HepG2 (cell line): ENCODE data around the gene DPEP2NB. TPM values are rescaled to one million over a fixed set of nuclear protein-coding genes. Genes with fewer than 3 reads are reported as not detected.

Source experiments
- AGO2 ChIP-seq: fragments of 200-400 bp; formaldehyde crosslinking; optimal IDR thresholded peaks from 2 replicates; pipeline ENCODE3; 2017; ENCODE audit warnings: mild to moderate bottlenecking, low read depth, low read length, moderate library complexity
- BRD4 ChIP-seq: sonication (generic); formaldehyde crosslinking; IDR thresholded peaks from 2 replicates; pipeline ENCODE4 v1.4.0; 2020; ENCODE audit warnings: missing genetic modification reagents
- CEBPG ChIP-seq: IDR thresholded peaks from 2 replicates; pipeline ENCODE4 v1.6.1; 2016
- DMAP1 ChIP-seq: IDR thresholded peaks from 2 replicates; pipeline ENCODE4 v1.6.1; 2016
- DNMT3B ChIP-seq: conservative IDR thresholded peaks from 2 replicates; pipeline ENCODE4 v1.6.1; 2016; ENCODE audit warnings: missing biosample characterization, control low read depth
- ETV5 ChIP-seq: IDR thresholded peaks from 2 replicates; pipeline ENCODE4 v1.6.1; 2018; ENCODE audit warnings: missing biosample characterization, missing genetic modification reagents, inconsistent platforms, borderline replicate concordance
- FOXM1 ChIP-seq: sonication (generic); formaldehyde crosslinking; IDR thresholded peaks from 2 replicates; pipeline ENCODE4 v1.5.0; 2020; ENCODE audit warnings: missing genetic modification reagents
- JUN ChIP-seq: sonication (generic); formaldehyde crosslinking; IDR thresholded peaks from 2 replicates; pipeline ENCODE4 v1.4.0; 2020; ENCODE audit warnings: mild to moderate bottlenecking, missing genetic modification reagents
- JUNB ChIP-seq: sonication (generic); formaldehyde crosslinking; IDR thresholded peaks from 2 replicates; pipeline ENCODE4 v1.8.0; 2022; ENCODE audit warnings: missing genetic modification reagents, mild to moderate bottlenecking, borderline replicate concordance
- KLF16 ChIP-seq, 2 experiments: sonication (generic) in 1 of 2; formaldehyde crosslinking in 1 of 2; IDR thresholded peaks; 2 replicates each; pipeline versions ENCODE4 v1.6.1 to v1.8.0; 2016 to 2023; ENCODE audit warnings: missing genetic modification reagents in 2 of 2, missing compliant biosample characterization in 1 of 2
- MAFF ChIP-seq: IDR thresholded peaks from 2 replicates; pipeline ENCODE4 v1.6.1; 2011; ENCODE audit warnings: low read depth, low read length, improper control_type of control experiment
- RAD21 ChIP-seq: fragments of 450-650 bp; formaldehyde crosslinking; IDR thresholded peaks from 2 replicates; pipeline ENCODE4 v1.5.0; 2020; ENCODE audit warnings: mild to moderate bottlenecking
- SATB2 ChIP-seq: sonication (generic); formaldehyde crosslinking; IDR thresholded peaks from 2 replicates; pipeline ENCODE4 v1.5.0; 2020; ENCODE audit warnings: missing genetic modification reagents
- THAP11 ChIP-seq: IDR thresholded peaks from 2 replicates; pipeline ENCODE4 v1.6.1; 2016; ENCODE audit warnings: missing biosample characterization, missing genetic modification reagents
- ZBTB14 ChIP-seq: sonication (generic); formaldehyde crosslinking; IDR thresholded peaks from 2 replicates; pipeline ENCODE4 v1.4.0; 2020; ENCODE audit warnings: missing genetic modification reagents
- ZNF10 ChIP-seq: sonication (generic); formaldehyde crosslinking; IDR thresholded peaks from 2 replicates; pipeline ENCODE4 v1.4.0; 2020; ENCODE audit warnings: mild to moderate bottlenecking, low read depth, missing genetic modification reagents, borderline replicate concordance
- ZNF30 ChIP-seq: sonication (generic); formaldehyde crosslinking; IDR thresholded peaks from 2 replicates; pipeline ENCODE4 v1.5.0; 2020; ENCODE audit warnings: mild to moderate bottlenecking, missing genetic modification reagents
- ZNF33A ChIP-seq: sonication (generic); formaldehyde crosslinking; IDR thresholded peaks from 2 replicates; pipeline ENCODE4 v1.5.1; 2020; ENCODE audit warnings: missing genetic modification reagents, mild to moderate bottlenecking, moderate library complexity, borderline replicate concordance
- ZNF709 ChIP-seq: sonication (generic); formaldehyde crosslinking; IDR thresholded peaks from 2 replicates; pipeline ENCODE4 v1.5.0; 2020; ENCODE audit warnings: mild to moderate bottlenecking, missing genetic modification reagents
- polyA plus RNA-seq, 8 experiments: library from polyadenylated mRNA; depleted of rRNA in 3 of 8; stranded (reverse) in 7 of 8; unstranded in 1 of 8; fragments of >200 nt; fragmentation: Illumina TruSeq in 4 of 8; extraction: Trizol in 4 of 8; gene quantifications; 2 replicates each; pipeline versions ENCODE4 v1.2.1 to v1.2.3, GENCODE V29; 2011 to 2016; ENCODE audit warnings: low read depth in 4 of 8, missing spikeins in 1 of 8, mixed read lengths in 1 of 8; ENCODE audit not compliant: insufficient read depth in 1 of 8
- total RNA-seq, 5 experiments: library from RNA; depleted of rRNA; stranded (reverse); fragments of >200 nt; fragmentation: Illumina TruSeq; extraction: Trizol; gene quantifications; 2 replicates each; pipeline ENCODE4 v1.2.3, GENCODE V29; 2016; ENCODE audit warnings: low read depth in 1 of 5
- TF ChIP-seq, protein P1 (sequence below): sonication (generic); formaldehyde crosslinking; IDR thresholded peaks from 2 replicates; pipeline ENCODE4 v1.4.0; 2020; ENCODE audit warnings: missing genetic modification reagents, borderline replicate concordance
- TF ChIP-seq, protein P2 (sequence below): IDR thresholded peaks from 2 replicates; pipeline ENCODE4 v1.6.1; 2016; ENCODE audit warnings: mild to moderate bottlenecking
- TF ChIP-seq, protein P3 (sequence below): sonication (generic); formaldehyde crosslinking; IDR thresholded peaks from 2 replicates; pipeline ENCODE4 v1.8.0; 2022; ENCODE audit warnings: mild to moderate bottlenecking, missing genetic modification reagents, moderate library complexity
- TF ChIP-seq, protein P4 (sequence below): sonication (generic); formaldehyde crosslinking; IDR thresholded peaks from 2 replicates; pipeline ENCODE4 v1.5.1; 2020; ENCODE audit warnings: missing genetic modification reagents, mild to moderate bottlenecking, borderline replicate concordance

The DPEP2NB gene
- total and polyA plus RNA-seq, 2 of the 13 experiments (the other 11 are each of a cell fraction or from before 2014, with no cell fraction given) = not detected

GRCh38 chr16:67967958-67968399, 47.7 kb downstream of the DPEP2NB start (continued):
- TF ChIP-seq, protein P1, sequence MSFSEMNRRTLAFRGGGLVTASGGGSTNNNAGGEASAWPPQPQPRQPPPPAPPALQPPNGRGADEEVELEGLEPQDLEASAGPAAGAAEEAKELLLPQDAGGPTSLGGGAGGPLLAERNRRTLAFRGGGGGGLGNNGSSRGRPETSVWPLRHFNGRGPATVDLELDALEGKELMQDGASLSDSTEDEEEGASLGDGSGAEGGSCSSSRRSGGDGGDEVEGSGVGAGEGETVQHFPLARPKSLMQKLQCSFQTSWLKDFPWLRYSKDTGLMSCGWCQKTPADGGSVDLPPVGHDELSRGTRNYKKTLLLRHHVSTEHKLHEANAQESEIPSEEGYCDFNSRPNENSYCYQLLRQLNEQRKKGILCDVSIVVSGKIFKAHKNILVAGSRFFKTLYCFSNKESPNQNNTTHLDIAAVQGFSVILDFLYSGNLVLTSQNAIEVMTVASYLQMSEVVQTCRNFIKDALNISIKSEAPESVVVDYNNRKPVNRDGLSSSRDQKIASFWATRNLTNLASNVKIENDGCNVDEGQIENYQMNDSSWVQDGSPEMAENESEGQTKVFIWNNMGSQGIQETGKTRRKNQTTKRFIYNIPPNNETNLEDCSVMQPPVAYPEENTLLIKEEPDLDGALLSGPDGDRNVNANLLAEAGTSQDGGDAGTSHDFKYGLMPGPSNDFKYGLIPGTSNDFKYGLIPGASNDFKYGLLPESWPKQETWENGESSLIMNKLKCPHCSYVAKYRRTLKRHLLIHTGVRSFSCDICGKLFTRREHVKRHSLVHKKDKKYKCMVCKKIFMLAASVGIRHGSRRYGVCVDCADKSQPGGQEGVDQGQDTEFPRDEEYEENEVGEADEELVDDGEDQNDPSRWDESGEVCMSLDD (CRISPR knock-in tag) = 0 out of 2 replicates have a peak, but pooled peaks have one; percentile 8
- TF ChIP-seq ZNF10 (CRISPR knock-in tag) (0 out of 2 replicates have a peak, but pooled peaks have one; percentile 43), ZNF30 (CRISPR knock-in tag) (0 out of 2 replicates have a peak, but pooled peaks have one; percentile 30), ZNF33A (CRISPR knock-in tag) (no peak), DMAP1 (0 out of 2 replicates have a peak, but pooled peaks have one; percentile 12), THAP11 (no peak), ETV5 (no peak), SATB2 (CRISPR knock-in tag) (no peak), JUN (CRISPR knock-in tag) (no peak), KLF16 (CRISPR knock-in tag; IDR thresholded peaks at IDR 0.05) (no peak), RAD21 (CRISPR knock-in tag) (peak; percentile 50; the same call in 1 of the 2 replicates), ZBTB14 (CRISPR knock-in tag) (peak; percentile 71), DNMT3B (CRISPR knock-in tag) (0 out of 2 replicates have a peak, but pooled peaks have one; percentile 6), JUNB (no peak), FOXM1 (0 out of 2 replicates have a peak, but pooled peaks have one; percentile 5), CEBPG (CRISPR knock-in tag) (no peak), AGO2 (peak; percentile 90), ZNF709 (CRISPR knock-in tag) (peak; percentile 34; the same call in 1 of the 2 replicates), MAFF (no peak), BRD4 (0 out of 2 replicates have a peak, but pooled peaks have one; percentile 17)
- TF ChIP-seq, protein P2, sequence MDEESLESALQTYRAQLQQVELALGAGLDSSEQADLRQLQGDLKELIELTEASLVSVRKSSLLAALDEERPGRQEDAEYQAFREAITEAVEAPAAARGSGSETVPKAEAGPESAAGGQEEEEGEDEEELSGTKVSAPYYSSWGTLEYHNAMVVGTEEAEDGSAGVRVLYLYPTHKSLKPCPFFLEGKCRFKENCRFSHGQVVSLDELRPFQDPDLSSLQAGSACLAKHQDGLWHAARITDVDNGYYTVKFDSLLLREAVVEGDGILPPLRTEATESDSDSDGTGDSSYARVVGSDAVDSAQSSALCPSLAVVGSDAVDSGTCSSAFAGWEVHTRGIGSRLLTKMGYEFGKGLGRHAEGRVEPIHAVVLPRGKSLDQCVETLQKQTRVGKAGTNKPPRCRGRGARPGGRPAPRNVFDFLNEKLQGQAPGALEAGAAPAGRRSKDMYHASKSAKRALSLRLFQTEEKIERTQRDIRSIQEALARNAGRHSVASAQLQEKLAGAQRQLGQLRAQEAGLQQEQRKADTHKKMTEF (CRISPR knock-in tag) = no peak
- TF ChIP-seq, protein P3, sequence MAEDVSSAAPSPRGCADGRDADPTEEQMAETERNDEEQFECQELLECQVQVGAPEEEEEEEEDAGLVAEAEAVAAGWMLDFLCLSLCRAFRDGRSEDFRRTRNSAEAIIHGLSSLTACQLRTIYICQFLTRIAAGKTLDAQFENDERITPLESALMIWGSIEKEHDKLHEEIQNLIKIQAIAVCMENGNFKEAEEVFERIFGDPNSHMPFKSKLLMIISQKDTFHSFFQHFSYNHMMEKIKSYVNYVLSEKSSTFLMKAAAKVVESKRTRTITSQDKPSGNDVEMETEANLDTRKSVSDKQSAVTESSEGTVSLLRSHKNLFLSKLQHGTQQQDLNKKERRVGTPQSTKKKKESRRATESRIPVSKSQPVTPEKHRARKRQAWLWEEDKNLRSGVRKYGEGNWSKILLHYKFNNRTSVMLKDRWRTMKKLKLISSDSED (CRISPR knock-in tag) = no peak
- TF ChIP-seq, protein P4, sequence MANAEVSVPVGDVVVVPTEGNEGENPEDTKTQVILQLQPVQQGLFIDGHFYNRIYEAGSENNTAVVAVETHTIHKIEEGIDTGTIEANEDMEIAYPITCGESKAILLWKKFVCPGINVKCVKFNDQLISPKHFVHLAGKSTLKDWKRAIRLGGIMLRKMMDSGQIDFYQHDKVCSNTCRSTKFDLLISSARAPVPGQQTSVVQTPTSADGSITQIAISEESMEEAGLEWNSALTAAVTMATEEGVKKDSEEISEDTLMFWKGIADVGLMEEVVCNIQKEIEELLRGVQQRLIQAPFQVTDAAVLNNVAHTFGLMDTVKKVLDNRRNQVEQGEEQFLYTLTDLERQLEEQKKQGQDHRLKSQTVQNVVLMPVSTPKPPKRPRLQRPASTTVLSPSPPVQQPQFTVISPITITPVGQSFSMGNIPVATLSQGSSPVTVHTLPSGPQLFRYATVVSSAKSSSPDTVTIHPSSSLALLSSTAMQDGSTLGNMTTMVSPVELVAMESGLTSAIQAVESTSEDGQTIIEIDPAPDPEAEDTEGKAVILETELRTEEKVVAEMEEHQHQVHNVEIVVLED = 0 out of 2 replicates have a peak, but pooled peaks have one; percentile 11
